GM13977 (cell line): Measurements from ENCODE around the gene BCAT1.
"Not testable (repeated sequence)": the region's sequence is repeated elsewhere in the genome, so short reads cannot be mapped to it uniquely, and the experiment has no call there.

Experiments used
- DNase-seq: peaks from one replicate; pipeline ENCODE4 v3.0.0; 2012; ENCODE audit warnings: low spot score
- CTCF ChIP-seq: IDR thresholded peaks from 2 replicates; pipeline ENCODE4 v1.5.1; 2012; ENCODE audit warnings: mild to moderate bottlenecking, control low read depth; ENCODE audit not compliant: insufficient read depth; ENCODE audit errors: extremely low read depth, missing control alignments
- in situ Hi-C: fragments of 300-500 bp; cut with MboI; formaldehyde crosslinking; loops from one replicate; pipeline ENCODE4 v1.12.0; 2022; ENCODE audit warnings: low sequenced_read_pairs, low pct_unique_long_range_greater_than_20kb, mixed read lengths, inconsistent platforms; ENCODE audit not compliant: unreplicated experiment

Gene BCAT1

GRCh38 chr12:24853588-24853987, 95.3 kb downstream of the BCAT1 start:
- in situ Hi-C loops, result no loop called here
- no peak for TF ChIP-seq CTCF
- DNase-seq, result no peak

- DNase-seq, result no peak
- in situ Hi-C loops, result no loop called here
- no peak for TF ChIP-seq CTCF
Observed at GRCh38 chr12:24853094-24853493, 95.8 kb downstream of the BCAT1 start.

- in situ Hi-C loops, result no loop called here
- peak; percentile 43 for TF ChIP-seq CTCF
- no peak for DNase-seq
Observed at GRCh38 chr12:24852420-24852819, 96.5 kb downstream of the BCAT1 start.

GRCh38 chr12:24851883-24852282, 97.0 kb downstream of the BCAT1 start:
- DNase-seq, in situ Hi-C loops: not testable (repeated sequence)

- no peak for TF ChIP-seq CTCF
- in situ Hi-C loops, result no loop called here
- DNase-seq, result no peak
Observed at GRCh38 chr12:24851341-24851740, 97.6 kb downstream of the BCAT1 start.

- TF ChIP-seq CTCF, result no peak
- DNase-seq, result no peak
- in situ Hi-C loops, result no loop called here
Observed at GRCh38 chr12:24850496-24850895, 98.4 kb downstream of the BCAT1 start.

GRCh38 chr12:24848941-24849477, 99.9 kb downstream of the BCAT1 start:
- no peak for DNase-seq
- in situ Hi-C loops, result loop anchor here (25.0 kb wide), 1 partner anchor 288 kb away; no protein-coding TSS in a partner anchor
- no peak for TF ChIP-seq CTCF
